ENCODE measurements around the gene ZNF394. TPM values are rescaled to one million over a fixed set of nuclear protein-coding genes. Genes with fewer than 3 reads are reported as not detected.

Gene ZNF394
- total RNA-seq, 2 donors from 2014 or later, result 28.9 to 36.5 TPM

GRCh38 chr7:99449326-99449725 is 50.8 kb downstream of the ZNF394 start:
- no peak overlapping the region for H3K4me3 Mint-ChIP-seq

GRCh38 chr7:99448855-99449254 is 51.2 kb downstream of the ZNF394 start:
- Mint-ChIP-seq H3K27me3 (no peaks in the 10 kb centered on the region), H3K4me3 (no peak overlapping the region), H3K4me1 (no peaks in the 10 kb centered on the region), H3K9me3 (no peaks in the 10 kb centered on the region), H3K36me3 (ENCODE audit: low read depth) (peaks cover 87% of the 10 kb centered on the region), H3K27ac (no peak overlapping the region)
- no peak for ATAC-seq (replicated peaks)

More at GRCh38 chr7:99449326-99449725, 50.8 kb downstream of the ZNF394 start:
- Mint-ChIP-seq H3K36me3 (ENCODE audit: low read depth) (peaks cover 87% of the 10 kb centered on the region), H3K9me3 (no peaks in the 10 kb centered on the region), H3K27me3 (no peaks in the 10 kb centered on the region), H3K4me1 (no peaks in the 10 kb centered on the region), H3K27ac (no peak overlapping the region)
- ATAC-seq (replicated peaks), result no peak

- Mint-ChIP-seq H3K27me3 (no peaks in the 10 kb centered on the region), H3K4me1 (no peaks in the 10 kb centered on the region), H3K9me3 (no peaks in the 10 kb centered on the region), H3K4me3 (no peak overlapping the region), H3K36me3 (ENCODE audit: low read depth) (peaks cover 89% of the 10 kb centered on the region), H3K27ac (no peak overlapping the region)
- no peak for ATAC-seq (replicated peaks)
These were observed 52.1 kb downstream of the ZNF394 start for GRCh38 chr7:99447943-99448342.

- Mint-ChIP-seq H3K36me3 (ENCODE audit: low read depth) (peaks cover 92% of the 10 kb centered on the region), H3K4me3 (no peak overlapping the region), H3K27ac (no peak overlapping the region), H3K4me1 (no peaks in the 10 kb centered on the region), H3K27me3 (no peaks in the 10 kb centered on the region), H3K9me3 (no peaks in the 10 kb centered on the region)
- no peak for ATAC-seq (replicated peaks)
These were observed 54.0 kb downstream of the ZNF394 start for GRCh38 chr7:99446096-99446495.

Other genes with a start within 250 kb of the ZNF394 start
- gene MYH16, start 227.4 kb downstream of the ZNF394 start, total RNA-seq, result not detected
- 10 to 100 TPM; 47.4 to 74.1 TPM for gene ARPC1A, start 174.4 kb downstream of the ZNF394 start, total RNA-seq
- gene ARPC1B, start 125.6 kb downstream of the ZNF394 start, total RNA-seq, result 100 to 1,000 TPM; 223 to 410 TPM
- 100 to 1,000 TPM in 1 of 2 donors, 10 to 100 TPM in 1; 73.7 to 129 TPM for gene PDAP1, start 91.7 kb downstream of the ZNF394 start, total RNA-seq
- gene BUD31, start 91.3 kb downstream of the ZNF394 start, total RNA-seq, result 100 to 1,000 TPM in 1 of 2 donors, 10 to 100 TPM in 1; 96.1 to 138 TPM
- 1 to 10 TPM; 4.3 to 5.4 TPM for gene PTCD1, start 61.5 kb downstream of the ZNF394 start, total RNA-seq
- gene CPSF4, start 61.3 kb downstream of the ZNF394 start, total RNA-seq, result 10 to 100 TPM; 36.8 to 38.9 TPM
- gene ATP5MF, start 34.1 kb downstream of the ZNF394 start, total RNA-seq, result 100 to 1,000 TPM; 251 to 460 TPM
- gene ZNF789, start 27.4 kb downstream of the ZNF394 start, total RNA-seq, result 10 to 100 TPM; 32.0 to 46.7 TPM
- gene ZKSCAN5, start 4.4 kb upstream of the ZNF394 start, total RNA-seq, result 10 to 100 TPM; 11.5 to 12.2 TPM
- 1 to 10 TPM; 2.7 to 5.5 TPM for gene FAM200A, start 51.8 kb upstream of the ZNF394 start, total RNA-seq
- gene ZNF655, start 58.4 kb upstream of the ZNF394 start, total RNA-seq, result 10 to 100 TPM; 79.2 to 98.5 TPM
- gene TMEM225B, start 98.0 kb upstream of the ZNF394 start, total RNA-seq, result 1 to 10 TPM in 1 of 2 donors, under 1 TPM in 1; 0.86 to 4.4 TPM
- gene ZSCAN25, start 116.7 kb upstream of the ZNF394 start, total RNA-seq, result 10 to 100 TPM; 25.0 to 58.4 TPM
- under 1 TPM in 1 of 2 donors, not detected in 1; 0.15 TPM for gene CYP3A5, start 179.7 kb upstream of the ZNF394 start, total RNA-seq
- gene CYP3A7, start 234.9 kb upstream of the ZNF394 start, total RNA-seq, result not detected

Data from activated T-helper 17 cell treated with anti-CD3 and anti-CD28 coated beads, Interleukin-2, amount 50 U/mL, for 72 hours (primary cell).